Measurements from ENCODE around the gene PAX8.

Gene PAX8

GRCh38 chr2:113231064-113231463 is 47.7 kb downstream of the PAX8 start:
- H3K4me3 ChIP-seq (ENCODE audit: low read depth, low read length): no peak overlapping the region
- TF ChIP-seq CTCF (IDR thresholded peaks at IDR 0.05; ENCODE audit: low read depth, low read length, missing control alignments): no peak
- DNase-seq (ENCODE audit: low read depth): no peak

GRCh38 chr2:113230531-113230930 is 48.2 kb downstream of the PAX8 start:
- no peak overlapping the region for H3K4me3 ChIP-seq (ENCODE audit: low read depth, low read length)
- no peak for DNase-seq (ENCODE audit: low read depth)
- no peak for TF ChIP-seq CTCF (IDR thresholded peaks at IDR 0.05; ENCODE audit: low read depth, low read length, missing control alignments)

- H3K4me3 ChIP-seq (ENCODE audit: low read depth, low read length): no peak overlapping the region
- no peak for TF ChIP-seq CTCF (IDR thresholded peaks at IDR 0.05; ENCODE audit: low read depth, low read length, missing control alignments)
- no peak for DNase-seq (ENCODE audit: low read depth)
Measured at GRCh38 chr2:113229795-113230194, 48.9 kb downstream of the PAX8 start.

- H3K4me3 ChIP-seq (ENCODE audit: low read depth, low read length): no peak overlapping the region
- TF ChIP-seq CTCF (IDR thresholded peaks at IDR 0.05; ENCODE audit: low read depth, low read length, missing control alignments): no peak
- DNase-seq (ENCODE audit: low read depth): no peak
Measured at GRCh38 chr2:113228991-113229716, 49.6 kb downstream of the PAX8 start.

GRCh38 chr2:113228351-113228750 is 50.4 kb downstream of the PAX8 start:
- H3K4me3 ChIP-seq (ENCODE audit: low read depth, low read length): no peak overlapping the region
- TF ChIP-seq CTCF (IDR thresholded peaks at IDR 0.05; ENCODE audit: low read depth, low read length, missing control alignments): no peak
- DNase-seq (ENCODE audit: low read depth): no peak

GRCh38 chr2:113227698-113228097 is 51.0 kb downstream of the PAX8 start:
- no peak for DNase-seq (ENCODE audit: low read depth)
- TF ChIP-seq CTCF (IDR thresholded peaks at IDR 0.05; ENCODE audit: low read depth, low read length, missing control alignments): no peak
- H3K4me3 ChIP-seq (ENCODE audit: low read depth, low read length): no peak overlapping the region

- DNase-seq (ENCODE audit: low read depth): no peak
- no peak overlapping the region for H3K4me3 ChIP-seq (ENCODE audit: low read depth, low read length)
- no peak for TF ChIP-seq CTCF (IDR thresholded peaks at IDR 0.05; ENCODE audit: low read depth, low read length, missing control alignments)
Measured at GRCh38 chr2:113227290-113227689, 51.4 kb downstream of the PAX8 start.
